Nephron (organoid): ENCODE results near the gene GFM1.
"Not testable (repeated sequence)": the region's sequence is repeated elsewhere in the genome, so short reads cannot be mapped to it uniquely, and the experiment has no call there.

ENCODE experiments used
- H3K27ac Mint-ChIP-seq, 3 experiments: 2 replicates each; pipeline ENCODE4 v1.8.0; 2020; ENCODE audit warnings: mixed read lengths in 3 of 3, mild to moderate bottlenecking in 2 of 3, moderate library complexity in 1 of 3
- H3K27me3 Mint-ChIP-seq: 2 replicates; pipeline ENCODE4 v1.8.0; 2021; ENCODE audit warnings: low read depth, mild to moderate bottlenecking, moderate library complexity, mixed read lengths
- H3K36me3 Mint-ChIP-seq: 2 replicates; pipeline ENCODE4 v1.8.0; 2020; ENCODE audit warnings: low read depth, mixed read lengths
- H3K4me1 Mint-ChIP-seq: 2 replicates; pipeline ENCODE4 v1.8.0; 2020; ENCODE audit warnings: mixed read lengths
- H3K4me3 Mint-ChIP-seq, 3 experiments: 2 replicates each; pipeline ENCODE4 v1.8.0; 2020; ENCODE audit warnings: mild to moderate bottlenecking in 3 of 3, mixed read lengths in 3 of 3, moderate library complexity in 2 of 3
- H3K9me3 Mint-ChIP-seq: 2 replicates; pipeline ENCODE4 v1.8.0; 2020; ENCODE audit warnings: mixed read lengths
- TF ChIP-seq, protein P1 (sequence below), 3 experiments: fragments of 200-600 bp; sonication (generic); IDR thresholded peaks; one replicate each; pipeline ENCODE4 v1.5.0; 2021; ENCODE audit warnings: antibody characterized with exemption in 3 of 3; ENCODE audit not compliant: unreplicated experiment in 3 of 3

Gene GFM1

DNA sequence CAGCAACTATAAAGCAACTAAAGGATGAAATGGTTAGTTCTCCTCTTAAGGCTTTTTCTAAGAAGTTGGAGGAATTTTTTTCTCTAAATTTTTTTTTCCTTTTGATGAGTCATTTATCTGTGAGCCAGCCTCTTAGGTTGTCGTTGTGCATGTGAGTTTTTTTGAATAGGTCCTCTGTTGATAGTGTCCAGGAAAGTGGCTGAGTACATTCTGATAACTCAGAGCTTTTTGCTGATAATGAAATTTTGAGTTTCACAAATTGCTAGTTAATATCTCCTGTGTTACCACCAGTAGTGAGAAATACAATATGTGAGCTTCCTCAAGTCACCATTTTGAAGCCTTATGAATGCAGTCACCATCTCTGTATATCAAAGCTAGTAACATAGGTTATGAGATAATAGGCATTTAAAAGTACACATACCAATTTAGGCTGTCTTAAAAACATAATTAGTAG, 35.2 kb downstream of the GFM1 start:
- H3K36me3 Mint-ChIP-seq: peaks cover 11% of the 10 kb centered on the region

DNA sequence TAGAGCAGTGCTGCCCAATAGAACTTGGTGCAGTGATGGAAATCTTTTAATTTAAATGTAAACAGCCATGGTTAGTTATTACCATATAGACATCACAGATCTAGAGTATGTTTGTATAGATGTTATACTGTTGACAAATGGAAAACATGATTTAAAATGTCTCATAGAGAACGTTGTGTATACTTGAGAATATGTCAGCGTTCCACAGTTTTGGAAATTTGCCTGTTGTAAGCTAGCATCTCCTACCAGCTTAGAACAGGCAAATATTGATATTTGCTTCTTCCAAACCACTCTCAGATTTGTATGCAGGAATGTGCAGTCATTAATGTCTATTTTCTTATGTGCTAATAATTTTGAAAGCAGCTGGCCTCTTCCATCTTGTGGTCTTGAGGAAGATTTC, 36.5 kb downstream of the GFM1 start:
- Mint-ChIP-seq H3K4me3 (no peak overlapping the region), H3K9me3 (no peaks in the 10 kb centered on the region), H3K36me3 (peaks cover 15% of the 10 kb centered on the region), H3K4me1 (no peaks in the 10 kb centered on the region), H3K27me3 (no peaks in the 10 kb centered on the region), H3K27ac (no peak overlapping the region)
- TF ChIP-seq, protein P1, sequence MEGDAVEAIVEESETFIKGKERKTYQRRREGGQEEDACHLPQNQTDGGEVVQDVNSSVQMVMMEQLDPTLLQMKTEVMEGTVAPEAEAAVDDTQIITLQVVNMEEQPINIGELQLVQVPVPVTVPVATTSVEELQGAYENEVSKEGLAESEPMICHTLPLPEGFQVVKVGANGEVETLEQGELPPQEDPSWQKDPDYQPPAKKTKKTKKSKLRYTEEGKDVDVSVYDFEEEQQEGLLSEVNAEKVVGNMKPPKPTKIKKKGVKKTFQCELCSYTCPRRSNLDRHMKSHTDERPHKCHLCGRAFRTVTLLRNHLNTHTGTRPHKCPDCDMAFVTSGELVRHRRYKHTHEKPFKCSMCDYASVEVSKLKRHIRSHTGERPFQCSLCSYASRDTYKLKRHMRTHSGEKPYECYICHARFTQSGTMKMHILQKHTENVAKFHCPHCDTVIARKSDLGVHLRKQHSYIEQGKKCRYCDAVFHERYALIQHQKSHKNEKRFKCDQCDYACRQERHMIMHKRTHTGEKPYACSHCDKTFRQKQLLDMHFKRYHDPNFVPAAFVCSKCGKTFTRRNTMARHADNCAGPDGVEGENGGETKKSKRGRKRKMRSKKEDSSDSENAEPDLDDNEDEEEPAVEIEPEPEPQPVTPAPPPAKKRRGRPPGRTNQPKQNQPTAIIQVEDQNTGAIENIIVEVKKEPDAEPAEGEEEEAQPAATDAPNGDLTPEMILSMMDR (IDR thresholded peaks at IDR 0.05; ENCODE audit: unreplicated experiment in 3 of 3): no peak

More for the DNA sequence above, 35.2 kb downstream of the GFM1 start:
- TF ChIP-seq, protein P1 (IDR thresholded peaks at IDR 0.05; ENCODE audit: unreplicated experiment in 3 of 3): no peak
- H3K27ac Mint-ChIP-seq: no peak overlapping the region
- H3K9me3 Mint-ChIP-seq: no peaks in the 10 kb centered on the region
- no peaks in the 10 kb centered on the region for H3K4me1 Mint-ChIP-seq
- no peaks in the 10 kb centered on the region for H3K27me3 Mint-ChIP-seq
- no peak overlapping the region for H3K4me3 Mint-ChIP-seq

DNA sequence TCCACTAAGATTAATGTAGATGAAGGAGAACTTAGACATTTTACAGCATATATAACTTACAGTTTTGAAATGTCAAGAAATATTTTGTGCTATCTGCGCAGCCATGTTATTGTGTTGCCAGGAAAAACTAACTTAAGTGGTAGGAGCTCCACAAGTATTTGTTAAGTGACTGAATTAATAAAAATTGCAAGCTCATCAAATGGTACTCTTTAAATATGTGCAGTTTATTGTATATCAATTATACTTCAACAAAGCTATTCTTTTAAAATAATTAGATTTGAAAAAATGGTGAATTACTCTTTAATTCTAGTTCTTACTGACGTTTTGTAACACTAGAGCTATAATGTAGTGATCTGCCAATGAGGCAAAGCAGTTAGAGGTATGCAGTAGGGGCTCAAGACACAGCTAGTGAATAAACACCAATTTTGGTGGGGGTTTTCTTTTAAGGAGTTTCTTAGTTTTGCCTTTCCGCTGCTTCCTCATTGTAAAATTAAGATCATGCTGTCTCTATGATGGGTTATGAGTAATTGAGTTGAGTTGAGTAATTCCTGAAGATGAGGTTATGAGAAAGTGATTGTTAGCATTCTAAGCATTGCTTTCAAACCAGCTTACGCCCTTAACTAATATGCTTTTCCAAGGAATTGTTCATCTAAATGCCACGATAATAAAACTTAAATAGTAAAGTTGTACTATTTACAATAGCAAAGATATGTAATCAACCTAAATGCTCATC, 39.1 kb downstream of the GFM1 start:
- TF ChIP-seq, protein P1 (IDR thresholded peaks at IDR 0.05; ENCODE audit: unreplicated experiment in 3 of 3): no peak
- H3K27ac Mint-ChIP-seq: no peak overlapping the region
- no peaks in the 10 kb centered on the region for H3K27me3 Mint-ChIP-seq
- no peaks in the 10 kb centered on the region for H3K9me3 Mint-ChIP-seq
- peaks cover 8% of the 10 kb centered on the region for H3K36me3 Mint-ChIP-seq
- no peaks in the 10 kb centered on the region for H3K4me1 Mint-ChIP-seq
- H3K4me3 Mint-ChIP-seq: no peak overlapping the region

DNA sequence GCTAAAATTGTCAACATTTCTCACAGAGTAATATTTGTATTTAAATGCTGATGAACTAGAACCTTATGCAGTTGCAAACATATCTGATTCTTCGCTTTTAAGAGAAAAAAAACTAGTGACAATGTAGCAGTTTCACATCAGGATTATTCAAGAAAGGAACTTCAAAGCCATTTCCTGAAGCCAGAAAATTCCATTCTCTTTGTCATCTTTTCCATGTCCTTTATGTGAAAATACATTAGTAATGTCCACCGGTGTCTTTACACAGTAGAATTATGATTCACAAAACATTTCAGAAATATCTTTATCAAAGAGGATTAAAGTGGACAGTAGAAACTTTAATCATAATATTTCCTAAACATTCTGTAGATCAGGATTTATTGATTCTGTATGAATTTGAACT, 40.8 kb downstream of the GFM1 start:
- H3K27me3 Mint-ChIP-seq: no peaks in the 10 kb centered on the region
- no peak overlapping the region for H3K27ac Mint-ChIP-seq
- no peaks in the 10 kb centered on the region for H3K9me3 Mint-ChIP-seq
- TF ChIP-seq, protein P1 (IDR thresholded peaks at IDR 0.05; ENCODE audit: unreplicated experiment in 3 of 3): no peak
- peaks cover 12% of the 10 kb centered on the region for H3K36me3 Mint-ChIP-seq
- no peak overlapping the region for H3K4me3 Mint-ChIP-seq
- H3K4me1 Mint-ChIP-seq: no peaks in the 10 kb centered on the region

DNA sequence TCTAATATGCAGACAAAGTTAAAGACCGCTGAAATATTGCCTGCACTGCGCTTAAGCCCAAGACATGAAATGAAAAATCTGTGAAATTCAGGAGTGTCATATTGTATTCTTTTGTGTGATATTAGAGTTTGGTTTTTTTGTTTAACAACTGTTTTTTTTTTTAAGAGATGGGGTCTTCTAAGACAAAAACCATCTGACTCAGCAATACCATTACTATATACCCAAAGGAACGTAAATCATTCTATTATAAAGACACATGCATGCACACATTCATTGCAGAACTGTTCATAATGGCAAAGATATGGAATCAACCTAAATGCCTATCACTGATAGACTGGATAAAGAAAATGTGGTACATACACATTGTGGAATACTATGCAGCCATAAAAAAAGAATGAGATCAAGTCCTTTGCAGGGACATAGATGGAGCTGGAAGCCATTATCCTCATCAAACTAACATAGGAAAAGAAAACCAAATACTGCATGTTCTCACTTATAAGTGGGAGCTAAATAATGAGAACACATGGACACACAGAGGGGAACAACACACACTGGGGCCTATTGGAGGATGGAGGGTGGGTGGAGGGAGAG, 49.6 kb downstream of the GFM1 start:
- H3K4me1 Mint-ChIP-seq, H3K4me3 Mint-ChIP-seq, H3K27me3 Mint-ChIP-seq, H3K27ac Mint-ChIP-seq, H3K9me3 Mint-ChIP-seq: not testable (repeated sequence)
- peaks cover 41% of the 10 kb centered on the region for H3K36me3 Mint-ChIP-seq

DNA sequence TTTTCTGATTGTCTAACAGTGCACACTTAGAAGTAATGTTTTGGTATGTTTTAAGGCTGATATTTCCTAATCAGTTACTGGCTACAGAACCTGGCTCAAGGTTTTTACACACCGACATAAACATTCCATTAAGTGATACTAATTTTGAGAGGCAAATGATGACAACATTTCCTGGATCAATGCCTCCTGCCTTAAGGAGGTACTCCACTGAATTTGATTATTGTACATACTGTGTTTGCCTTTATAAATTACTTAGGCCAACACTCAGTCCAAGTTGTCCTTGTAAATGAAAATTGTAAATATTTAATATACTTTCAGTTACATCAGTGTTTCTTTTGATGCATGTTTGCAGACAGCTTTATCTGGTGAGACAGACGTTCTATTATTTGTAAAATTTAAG, 52.3 kb downstream of the GFM1 start:
- no peak overlapping the region for H3K27ac Mint-ChIP-seq
- H3K9me3 Mint-ChIP-seq: no peaks in the 10 kb centered on the region
- H3K4me1 Mint-ChIP-seq: no peaks in the 10 kb centered on the region
- TF ChIP-seq, protein P1 (IDR thresholded peaks at IDR 0.05; ENCODE audit: unreplicated experiment in 3 of 3): no peak
- H3K36me3 Mint-ChIP-seq: peaks cover 28% of the 10 kb centered on the region
- no peaks in the 10 kb centered on the region for H3K27me3 Mint-ChIP-seq
- no peak overlapping the region for H3K4me3 Mint-ChIP-seq
